ENCODE data around the gene PPP2R3B.

DNA sequence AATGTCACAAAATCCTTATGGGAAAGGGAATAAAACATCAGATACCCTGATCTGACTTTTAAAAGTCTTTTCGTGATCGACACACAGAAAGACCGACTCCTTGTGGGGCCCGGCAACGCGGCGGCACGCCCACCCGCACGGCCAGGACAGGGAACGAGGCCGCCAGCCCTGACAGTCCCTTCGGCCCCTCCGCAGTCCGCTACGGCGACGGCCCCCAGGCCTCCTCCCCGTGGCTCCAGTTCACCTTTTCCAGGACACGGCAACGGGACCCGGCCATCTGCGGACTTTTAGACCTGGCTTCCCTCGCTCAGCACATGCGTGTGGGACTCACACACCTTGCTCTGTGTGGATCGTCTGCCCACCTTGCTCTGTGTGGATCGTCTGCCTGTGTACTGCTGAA, 34.5 kb downstream of the PPP2R3B start:
- no peak for TF ChIP-seq RAD21 (IDR thresholded peaks at IDR 0.05; ENCODE audit: low read depth)
- TF ChIP-seq, protein P1, sequence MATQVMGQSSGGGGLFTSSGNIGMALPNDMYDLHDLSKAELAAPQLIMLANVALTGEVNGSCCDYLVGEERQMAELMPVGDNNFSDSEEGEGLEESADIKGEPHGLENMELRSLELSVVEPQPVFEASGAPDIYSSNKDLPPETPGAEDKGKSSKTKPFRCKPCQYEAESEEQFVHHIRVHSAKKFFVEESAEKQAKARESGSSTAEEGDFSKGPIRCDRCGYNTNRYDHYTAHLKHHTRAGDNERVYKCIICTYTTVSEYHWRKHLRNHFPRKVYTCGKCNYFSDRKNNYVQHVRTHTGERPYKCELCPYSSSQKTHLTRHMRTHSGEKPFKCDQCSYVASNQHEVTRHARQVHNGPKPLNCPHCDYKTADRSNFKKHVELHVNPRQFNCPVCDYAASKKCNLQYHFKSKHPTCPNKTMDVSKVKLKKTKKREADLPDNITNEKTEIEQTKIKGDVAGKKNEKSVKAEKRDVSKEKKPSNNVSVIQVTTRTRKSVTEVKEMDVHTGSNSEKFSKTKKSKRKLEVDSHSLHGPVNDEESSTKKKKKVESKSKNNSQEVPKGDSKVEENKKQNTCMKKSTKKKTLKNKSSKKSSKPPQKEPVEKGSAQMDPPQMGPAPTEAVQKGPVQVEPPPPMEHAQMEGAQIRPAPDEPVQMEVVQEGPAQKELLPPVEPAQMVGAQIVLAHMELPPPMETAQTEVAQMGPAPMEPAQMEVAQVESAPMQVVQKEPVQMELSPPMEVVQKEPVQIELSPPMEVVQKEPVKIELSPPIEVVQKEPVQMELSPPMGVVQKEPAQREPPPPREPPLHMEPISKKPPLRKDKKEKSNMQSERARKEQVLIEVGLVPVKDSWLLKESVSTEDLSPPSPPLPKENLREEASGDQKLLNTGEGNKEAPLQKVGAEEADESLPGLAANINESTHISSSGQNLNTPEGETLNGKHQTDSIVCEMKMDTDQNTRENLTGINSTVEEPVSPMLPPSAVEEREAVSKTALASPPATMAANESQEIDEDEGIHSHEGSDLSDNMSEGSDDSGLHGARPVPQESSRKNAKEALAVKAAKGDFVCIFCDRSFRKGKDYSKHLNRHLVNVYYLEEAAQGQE (IDR thresholded peaks at IDR 0.05; ENCODE audit: low read depth), result no peak
- TF ChIP-seq, protein P2, sequence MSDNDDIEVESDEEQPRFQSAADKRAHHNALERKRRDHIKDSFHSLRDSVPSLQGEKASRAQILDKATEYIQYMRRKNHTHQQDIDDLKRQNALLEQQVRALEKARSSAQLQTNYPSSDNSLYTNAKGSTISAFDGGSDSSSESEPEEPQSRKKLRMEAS (IDR thresholded peaks at IDR 0.05), result no peak
- TF ChIP-seq FOXM1 (IDR thresholded peaks at IDR 0.05; ENCODE audit: borderline replicate concordance, low read depth), result no peak
- no peak for TF ChIP-seq TAF1 (IDR thresholded peaks at IDR 0.05; ENCODE audit: low read depth)
- no peak for TF ChIP-seq TCF12 (IDR thresholded peaks at IDR 0.05; ENCODE audit: low read depth)
